HG02973 (cell line): ENCODE results near the gene TCAP.

Source experiments
- ATAC-seq: cut with Tn5 transposase; IDR thresholded peaks from one replicate; pipeline ENCODE4 v1.9.1; 2021; ENCODE audit warnings: moderate library complexity; ENCODE audit not compliant: unreplicated experiment

TCAP gene

DNA sequence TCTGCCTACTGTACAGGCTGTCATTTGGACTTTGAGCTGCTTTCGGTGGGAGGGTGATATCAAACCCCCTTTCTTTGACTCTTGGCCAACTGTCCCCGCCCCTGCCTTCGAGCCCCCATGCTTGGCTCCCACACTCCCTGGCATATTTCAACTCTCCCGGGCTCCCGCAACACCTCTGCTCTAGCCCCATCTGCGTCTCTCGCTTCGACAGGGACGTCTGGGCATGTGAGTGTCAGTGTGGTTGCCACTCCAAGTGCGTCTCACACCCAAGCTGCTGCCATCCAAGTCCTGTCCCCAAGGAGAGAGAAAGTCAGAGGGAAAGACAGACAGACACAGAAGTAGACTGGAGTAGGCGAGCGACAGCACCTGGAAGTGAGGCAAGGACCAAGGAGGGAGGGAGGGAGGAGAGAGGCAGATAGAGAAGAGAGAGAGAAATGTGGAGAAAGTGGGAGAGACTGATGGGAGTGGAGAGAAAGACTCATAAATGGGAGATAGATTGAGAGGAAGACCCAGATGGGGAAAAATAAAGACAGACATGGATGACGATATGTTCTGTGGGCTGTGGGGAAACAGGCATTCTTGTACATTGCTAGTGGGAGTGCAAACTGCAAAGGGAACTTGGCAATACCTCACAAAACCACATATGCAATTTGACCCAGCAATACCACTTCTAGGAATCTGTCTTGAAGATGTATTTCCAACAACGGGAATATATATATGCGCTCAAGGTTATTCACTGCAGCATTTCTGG, 16.4 kb upstream of the TCAP start:
- ATAC-seq, result no peak

DNA sequence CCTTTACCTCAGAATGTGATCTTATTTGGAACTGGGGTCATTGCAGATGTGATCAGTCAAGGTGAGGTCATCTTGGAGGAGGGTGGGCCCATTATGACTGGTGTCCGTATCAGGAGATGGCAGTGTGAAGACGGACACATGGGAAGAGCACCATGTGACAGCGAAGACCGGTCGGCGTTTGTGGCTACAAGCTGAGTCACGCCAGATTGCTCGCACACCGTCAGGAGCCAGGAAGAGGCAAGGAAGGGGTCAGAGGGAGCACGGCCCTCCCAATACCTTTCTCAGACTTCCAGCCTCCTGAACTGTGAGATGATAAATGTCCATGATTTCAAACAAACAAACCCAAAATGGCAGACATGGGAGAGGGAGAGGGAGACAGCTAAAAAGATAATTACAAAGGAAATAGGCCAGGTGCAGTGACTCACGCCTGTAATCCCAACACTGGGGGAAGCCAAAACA, 15.0 kb upstream of the TCAP start:
- ATAC-seq, result no peak

DNA sequence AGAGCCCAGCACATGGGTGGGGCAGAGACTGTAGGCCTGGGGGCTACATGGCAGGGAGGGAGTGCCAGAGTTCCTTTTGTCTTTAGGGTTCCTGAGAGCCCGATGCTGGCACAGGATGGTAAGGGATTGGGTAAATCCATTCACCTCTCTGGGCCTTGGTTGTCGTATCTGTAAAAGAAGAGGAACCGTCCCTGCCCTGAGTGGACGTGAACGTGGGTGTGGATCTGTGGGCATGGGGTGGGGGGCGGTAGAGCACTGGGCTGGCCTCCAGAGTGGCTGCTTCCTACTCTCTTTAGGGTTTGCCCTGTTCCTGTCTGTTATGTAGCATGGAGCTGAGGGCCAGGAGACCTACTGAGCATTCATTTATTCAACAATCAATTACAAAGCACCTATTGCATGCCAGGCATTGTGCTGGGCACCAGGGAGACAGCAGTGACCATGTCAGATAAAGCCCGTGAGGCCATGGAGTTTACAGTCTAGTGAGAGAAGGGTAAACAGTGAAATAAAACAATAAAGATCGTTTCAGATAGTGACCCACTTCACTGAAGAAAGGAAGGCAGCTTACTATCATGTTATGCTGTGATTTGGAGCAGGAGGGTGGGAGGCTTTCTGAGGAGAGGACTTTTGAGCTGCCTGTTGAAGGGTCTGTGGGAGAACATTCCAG, 13.1 kb upstream of the TCAP start:
- no peak for ATAC-seq

DNA sequence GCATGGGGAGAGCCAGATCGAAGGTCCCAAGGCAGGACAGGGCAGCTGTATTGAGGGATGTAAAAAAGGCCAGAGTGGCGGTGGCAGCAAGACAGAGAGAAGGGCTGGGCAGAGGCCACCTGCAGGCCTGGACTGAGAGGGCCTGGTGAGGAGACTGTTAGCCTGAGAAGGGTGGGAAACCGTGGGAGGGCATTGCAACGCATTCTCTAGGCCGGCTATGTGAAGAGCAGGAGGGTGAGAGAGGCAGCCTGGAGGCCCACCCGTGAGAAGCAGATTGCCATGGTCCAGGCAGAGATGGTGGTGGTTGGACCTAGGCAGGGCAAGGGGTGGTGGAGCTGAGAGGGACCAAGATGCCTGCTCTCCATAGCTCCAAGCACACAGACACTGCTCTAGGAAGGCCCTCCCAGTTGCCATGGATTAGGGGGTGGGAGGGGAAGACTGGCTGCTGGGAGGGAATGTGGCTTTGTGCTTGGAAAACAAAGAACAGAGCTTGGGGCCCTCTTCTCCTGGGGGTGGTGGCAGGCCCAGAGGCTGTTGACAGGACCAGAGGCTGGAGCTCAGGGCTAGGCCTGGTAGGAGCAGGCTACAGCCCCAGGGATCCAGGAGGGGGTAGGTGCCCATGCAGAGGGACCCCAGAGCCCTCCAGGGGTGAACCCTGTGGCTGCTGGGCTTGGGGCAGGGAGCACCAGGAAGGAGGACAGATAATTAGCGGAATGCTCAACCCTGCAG, 12.4 kb upstream of the TCAP start:
- ATAC-seq, result no peak

DNA sequence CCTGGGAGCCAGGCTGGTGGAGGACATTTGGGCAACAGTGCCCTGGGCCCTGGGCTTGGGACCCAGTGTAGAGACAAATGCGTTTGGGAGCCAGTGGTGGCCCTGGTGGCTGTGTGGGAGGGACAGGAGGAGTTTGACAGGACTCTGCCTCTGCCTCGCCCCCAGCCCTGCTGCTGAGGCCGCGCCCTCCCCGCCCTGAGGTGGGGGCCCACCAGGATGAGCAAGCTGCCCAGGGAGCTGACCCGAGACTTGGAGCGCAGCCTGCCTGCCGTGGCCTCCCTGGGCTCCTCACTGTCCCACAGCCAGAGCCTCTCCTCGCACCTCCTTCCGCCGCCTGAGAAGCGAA, 11.9 kb upstream of the TCAP start:
- ATAC-seq, result no peak

DNA sequence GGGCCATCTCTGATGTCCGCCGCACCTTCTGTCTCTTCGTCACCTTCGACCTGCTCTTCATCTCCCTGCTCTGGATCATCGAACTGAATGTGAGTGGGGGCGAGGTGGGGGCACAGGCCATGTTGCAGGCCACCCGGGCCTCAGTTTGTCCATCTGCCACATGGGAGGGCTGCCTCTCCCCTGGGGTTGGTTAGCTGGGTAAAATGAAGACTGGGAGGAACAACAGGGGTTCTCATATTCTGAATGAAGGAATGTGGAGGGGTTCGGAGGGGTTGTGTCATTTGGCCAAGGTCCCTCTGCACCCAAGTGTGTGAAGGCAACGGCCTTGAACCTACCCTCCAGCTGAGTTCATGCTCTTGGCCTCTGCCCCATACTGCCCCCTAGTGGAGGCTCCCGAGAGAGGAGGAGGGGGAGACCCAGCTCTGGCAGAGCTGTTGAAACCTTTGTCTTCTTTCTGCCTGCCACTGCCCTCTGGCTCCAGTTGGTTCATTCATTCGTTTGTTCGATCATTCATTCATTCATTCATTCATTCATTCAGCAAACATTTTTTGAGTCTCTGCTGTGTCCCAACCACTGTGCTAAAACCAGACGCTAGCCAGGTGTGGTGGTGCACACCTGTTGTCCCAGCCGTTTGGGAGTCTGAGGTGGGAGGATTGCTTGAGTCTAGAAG, 11.4 kb upstream of the TCAP start:
- no peak for ATAC-seq

DNA sequence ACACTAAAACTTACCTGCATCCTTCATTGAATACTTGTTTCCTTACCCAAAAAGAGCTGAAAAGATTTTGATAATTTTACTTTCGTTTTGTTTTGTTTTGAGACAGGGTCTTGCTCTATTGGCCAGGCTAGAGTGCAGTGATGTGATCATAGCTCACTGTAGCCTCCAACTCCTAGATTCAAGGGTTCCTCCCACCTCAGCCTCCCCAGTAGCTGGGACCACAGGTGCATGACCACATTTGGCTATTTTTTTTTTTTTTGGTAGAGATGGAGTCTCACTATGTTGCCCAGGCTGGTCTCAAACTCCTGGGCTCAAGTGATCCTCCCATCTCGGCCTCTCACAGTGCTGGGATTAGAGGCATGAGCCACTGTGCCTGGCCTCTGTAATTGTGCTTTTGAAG, 10.0 kb upstream of the TCAP start:
- ATAC-seq, result no peak

DNA sequence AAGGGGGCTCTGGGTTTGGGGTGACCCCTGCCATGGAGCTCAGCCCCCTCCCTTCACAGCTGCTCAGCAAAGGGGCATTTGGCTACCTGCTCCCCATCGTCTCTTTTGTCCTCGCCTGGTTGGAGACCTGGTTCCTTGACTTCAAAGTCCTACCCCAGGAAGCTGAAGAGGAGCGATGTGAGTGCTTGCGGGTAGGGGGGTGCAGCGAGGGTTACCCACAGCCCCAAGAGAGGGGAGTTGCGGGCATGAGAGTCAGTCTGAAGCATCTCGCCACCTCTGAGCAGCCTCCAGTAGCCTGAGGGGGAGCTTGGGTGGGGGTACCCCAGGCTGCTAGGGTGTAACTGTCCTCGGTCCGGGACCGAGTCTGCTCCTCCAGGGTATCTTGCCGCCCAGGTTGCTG, 6.8 kb upstream of the TCAP start:
- ATAC-seq, result no peak

DNA sequence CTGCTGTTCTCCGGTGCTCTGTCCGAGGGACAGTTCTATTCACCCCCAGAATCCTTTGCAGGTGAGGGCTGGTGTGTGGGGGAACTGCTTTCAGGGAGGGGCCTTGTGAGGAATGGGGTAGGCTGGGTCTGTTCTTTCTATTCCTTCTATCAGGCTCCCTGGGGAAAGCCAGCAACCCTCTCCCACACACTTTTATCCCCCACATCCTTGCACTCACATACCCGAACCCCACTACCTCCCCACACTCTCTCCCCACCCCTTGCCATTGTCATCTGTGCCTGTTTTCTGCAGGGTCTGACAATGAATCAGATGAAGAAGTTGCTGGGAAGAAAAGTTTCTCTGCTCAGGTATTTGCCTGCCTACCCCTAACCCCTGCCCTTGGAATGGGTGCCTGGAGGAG, 6.4 kb upstream of the TCAP start:
- no peak for ATAC-seq

DNA sequence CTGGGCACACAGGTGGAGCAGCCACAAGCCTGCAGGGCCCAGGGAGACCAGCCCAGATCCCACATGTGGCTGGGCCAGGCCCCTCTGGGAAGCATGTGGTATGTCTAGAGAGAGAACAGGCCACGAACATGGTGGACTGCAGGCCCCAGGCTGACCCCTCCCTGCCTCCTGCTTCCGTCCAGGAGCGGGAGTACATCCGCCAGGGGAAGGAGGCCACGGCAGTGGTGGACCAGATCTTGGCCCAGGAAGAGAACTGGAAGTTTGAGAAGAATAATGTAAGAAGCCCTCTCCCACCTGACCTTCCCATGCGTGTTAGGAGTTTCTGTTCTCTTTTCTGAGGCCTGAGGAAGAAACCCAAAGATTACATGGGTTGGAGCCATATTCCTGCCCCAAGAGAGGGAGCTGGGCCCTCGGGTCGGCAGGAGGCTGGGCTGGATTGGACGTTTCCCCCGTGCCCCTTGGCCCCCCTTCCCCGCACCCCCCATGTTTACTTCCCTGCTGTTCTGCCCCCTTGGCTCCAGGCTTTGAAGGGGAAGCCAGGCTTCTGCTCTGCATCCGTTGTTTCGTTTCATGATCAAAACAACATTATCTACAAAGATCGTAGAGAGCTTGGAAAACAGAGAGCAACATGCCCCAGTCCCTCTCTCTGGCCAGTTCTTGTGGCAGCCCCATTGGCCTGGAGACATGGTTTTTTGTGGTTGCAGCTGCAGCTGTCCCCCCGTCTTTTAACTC, 5.7 kb upstream of the TCAP start:
- ATAC-seq, result no peak

DNA sequence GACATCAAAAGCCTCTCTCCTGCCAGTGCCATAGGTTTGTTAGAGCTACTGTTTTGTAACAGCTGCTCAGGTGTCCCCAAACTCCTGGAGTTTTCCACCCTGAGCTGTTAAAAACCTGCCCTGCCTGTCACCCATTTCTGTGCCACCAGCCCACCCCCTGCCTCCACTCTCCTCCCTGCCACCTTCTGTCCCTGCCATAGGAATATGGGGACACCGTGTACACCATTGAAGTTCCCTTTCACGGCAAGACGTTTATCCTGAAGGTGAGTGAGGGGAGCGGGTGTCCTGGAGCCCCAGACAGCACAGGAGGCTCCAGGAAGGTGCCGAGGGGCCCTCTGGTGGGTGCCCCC, 5.2 kb upstream of the TCAP start:
- no peak for ATAC-seq

DNA sequence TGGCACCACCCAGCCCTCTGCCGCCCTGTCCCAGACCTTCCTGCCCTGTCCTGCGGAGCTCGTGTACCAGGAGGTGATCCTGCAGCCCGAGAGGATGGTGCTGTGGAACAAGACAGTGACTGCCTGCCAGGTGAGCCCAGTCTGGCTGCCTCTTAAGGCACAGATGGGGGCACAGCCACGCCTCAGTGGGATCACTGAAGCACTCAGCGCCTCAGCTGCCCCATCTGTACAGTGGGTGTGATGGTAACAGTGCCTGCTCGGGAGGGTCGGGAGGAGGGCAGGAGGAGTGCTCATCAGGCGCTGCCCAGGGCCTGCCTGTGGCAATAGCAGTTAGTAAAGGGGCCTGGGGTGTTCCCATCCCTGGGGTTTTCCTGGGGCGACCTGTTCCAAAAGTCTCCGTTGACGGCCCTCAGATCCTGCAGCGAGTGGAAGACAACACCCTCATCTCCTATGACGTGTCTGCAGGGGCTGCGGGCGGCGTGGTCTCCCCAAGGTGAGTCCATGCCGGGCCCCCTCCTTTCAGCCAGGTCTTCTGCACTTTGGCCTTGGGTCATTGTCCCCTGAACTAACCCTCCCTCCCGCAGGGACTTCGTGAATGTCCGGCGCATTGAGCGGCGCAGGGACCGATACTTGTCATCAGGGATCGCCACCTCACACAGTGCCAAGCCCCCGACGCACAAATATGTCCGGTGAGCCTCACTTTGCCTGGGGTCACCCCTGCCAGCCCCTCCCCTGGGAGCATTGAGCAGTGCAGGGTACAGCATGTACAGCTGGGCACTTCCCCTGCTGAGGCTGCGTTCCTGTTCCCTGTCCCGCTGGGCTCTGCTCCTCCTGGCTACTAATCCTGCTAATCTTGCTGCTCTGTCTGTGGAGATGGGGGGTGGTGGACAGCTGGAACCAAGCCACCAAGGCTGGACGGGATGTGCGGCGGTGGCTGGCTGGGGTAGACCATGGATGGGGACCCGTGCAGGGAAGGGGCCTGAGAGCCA, 4.5 kb upstream of the TCAP start:
- ATAC-seq, result no peak

DNA sequence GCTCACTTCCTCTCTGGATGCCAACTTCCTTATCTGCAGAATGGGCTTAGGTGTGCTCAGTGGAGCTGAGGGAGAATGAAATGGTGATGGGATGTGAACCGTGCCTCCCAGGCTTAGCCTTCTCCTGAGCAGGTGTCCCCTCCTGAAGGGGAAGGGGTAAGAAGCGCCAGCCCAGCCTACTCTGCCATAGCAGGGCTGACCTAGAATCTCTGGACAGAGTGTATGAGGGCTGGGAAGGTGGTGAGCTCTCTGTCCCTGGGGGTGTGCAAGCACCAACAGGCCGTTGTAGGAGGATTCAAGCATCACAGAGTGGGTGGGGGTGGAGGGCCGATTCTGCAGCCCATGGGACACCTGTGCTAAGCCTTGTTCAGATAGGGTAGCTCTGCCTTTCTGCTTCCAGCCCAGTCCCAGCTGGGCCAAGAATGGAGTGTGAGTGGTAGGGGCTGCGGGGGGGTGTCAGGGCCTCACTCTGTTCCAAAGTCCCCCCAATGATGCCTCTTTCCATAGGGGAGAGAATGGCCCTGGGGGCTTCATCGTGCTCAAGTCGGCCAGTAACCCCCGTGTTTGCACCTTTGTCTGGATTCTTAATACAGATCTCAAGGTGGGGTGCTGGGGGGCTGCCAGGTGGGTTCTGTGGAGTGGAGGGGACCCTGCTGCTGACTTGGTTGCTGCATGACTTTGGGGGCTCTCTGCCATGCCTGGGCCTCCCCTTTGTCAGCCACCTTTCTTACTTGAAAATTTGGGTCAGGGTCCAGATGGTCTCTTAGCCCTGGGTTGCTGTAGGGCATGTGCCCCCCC, 3.2 kb upstream of the TCAP start:
- no peak for ATAC-seq

DNA sequence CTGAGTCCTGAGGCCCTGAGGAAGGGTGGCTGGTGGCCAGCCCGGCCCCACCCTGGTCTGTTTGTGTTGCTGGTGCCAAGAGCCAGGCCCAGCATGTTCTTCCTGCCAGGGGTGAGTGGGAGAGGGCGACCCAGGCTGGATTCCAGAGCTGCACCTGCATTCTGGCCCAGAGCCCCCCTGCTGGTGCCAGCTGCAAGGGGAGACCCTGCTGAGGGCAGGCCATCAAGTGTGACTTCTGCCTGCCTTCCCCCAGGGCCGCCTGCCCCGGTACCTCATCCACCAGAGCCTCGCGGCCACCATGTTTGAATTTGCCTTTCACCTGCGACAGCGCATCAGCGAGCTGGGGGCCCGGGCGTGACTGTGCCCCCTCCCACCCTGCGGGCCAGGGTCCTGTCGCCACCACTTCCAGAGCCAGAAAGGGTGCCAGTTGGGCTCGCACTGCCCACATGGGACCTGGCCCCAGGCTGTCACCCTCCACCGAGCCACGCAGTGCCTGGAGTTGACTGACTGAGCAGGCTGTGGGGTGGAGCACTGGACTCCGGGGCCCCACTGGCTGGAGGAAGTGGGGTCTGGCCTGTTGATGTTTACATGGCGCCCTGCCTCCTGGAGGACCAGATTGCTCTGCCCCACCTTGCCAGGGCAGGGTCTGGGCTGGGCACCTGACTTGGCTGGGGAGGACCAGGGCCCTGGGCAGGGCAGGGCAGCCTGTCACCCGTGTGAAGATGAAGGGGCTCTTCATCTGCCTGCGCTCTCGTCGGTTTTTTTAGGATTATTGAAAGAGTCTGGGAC, 2.4 kb upstream of the TCAP start:
- ATAC-seq, result no peak

DNA sequence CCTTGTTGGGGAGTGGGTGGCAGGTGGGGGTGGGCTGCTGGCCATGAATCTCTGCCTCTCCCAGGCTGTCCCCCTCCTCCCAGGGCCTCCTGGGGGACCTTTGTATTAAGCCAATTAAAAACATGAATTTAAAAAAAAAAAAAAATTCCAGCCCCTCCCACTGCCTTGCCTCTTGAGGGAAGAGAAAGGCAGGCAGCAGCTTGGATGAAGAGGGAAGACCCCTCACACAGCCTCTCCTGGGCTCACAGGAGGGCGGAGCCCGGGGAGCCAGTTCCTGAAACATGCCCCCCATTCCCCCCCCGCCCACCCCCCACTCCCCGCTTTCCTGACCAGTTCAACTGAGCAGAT, 1.8 kb upstream of the TCAP start:
- no peak for ATAC-seq

DNA sequence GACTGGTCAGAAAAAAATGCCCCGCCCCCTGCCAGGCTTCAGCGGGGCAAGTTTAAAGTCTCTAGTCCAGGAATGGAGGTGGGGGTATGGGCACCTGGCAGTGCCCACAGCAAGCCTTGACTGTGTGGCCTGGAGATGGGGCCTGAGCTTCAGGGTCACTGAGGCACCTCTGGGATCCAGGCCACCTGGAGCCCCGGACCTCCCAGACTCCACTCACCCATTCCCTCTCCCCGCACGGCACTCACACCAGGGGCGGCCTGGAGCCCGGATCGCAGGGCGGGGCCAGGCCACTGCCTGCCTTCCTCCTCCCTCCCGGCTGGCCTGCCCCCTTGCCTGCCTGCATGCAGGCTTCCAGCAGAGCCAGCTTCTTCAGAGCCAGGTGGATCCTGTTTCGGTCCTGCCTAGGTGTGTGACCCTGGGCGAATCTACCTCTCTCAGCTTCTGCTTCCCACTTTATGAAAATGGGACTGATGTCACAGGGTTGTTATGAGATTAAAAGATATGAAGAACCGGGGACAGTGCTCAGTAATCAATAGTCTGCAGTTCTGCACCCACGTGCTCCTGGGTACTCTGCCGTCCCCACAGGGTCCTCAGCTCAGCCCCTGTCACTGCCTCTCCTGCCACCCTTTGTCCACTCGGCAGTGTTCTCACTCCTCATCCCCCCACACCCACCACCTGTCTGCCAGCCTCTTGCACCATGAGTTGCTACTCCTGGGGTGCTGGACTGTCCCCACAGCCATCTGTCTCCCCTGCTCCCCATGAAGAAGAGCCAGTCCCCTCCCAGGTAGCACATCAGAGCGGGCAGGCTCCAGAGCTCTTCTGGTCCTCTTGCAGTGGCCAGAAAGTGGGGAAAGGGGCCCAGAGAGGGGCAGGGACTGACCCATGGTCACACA, 1.2 kb upstream of the TCAP start:
- ATAC-seq, result no peak

DNA sequence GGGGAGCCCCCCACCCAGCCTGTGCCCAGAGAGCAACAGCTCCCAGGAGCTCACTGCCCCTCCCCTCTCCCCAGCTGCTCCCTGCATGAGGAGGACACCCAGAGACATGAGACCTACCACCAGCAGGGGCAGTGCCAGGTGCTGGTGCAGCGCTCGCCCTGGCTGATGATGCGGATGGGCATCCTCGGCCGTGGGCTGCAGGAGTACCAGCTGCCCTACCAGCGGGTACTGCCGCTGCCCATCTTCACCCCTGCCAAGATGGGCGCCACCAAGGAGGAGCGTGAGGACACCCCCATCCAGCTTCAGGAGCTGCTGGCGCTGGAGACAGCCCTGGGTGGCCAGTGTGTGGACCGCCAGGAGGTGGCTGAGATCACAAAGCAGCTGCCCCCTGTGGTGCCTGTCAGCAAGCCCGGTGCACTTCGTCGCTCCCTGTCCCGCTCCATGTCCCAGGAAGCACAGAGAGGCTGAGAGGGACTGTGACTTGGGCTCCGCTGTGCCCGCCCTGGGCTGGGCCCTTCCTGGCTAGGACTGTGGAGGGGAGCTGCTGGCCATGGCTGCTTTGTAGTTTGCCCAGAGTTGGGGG, 584 bp downstream of the TCAP start:
- no peak for ATAC-seq
